GM19372 (cell line): ENCODE results near the gene MBNL1.

Experiments used
- ATAC-seq: cut with Tn5 transposase; IDR thresholded peaks from one replicate; pipeline ENCODE4 v1.9.1; 2021; ENCODE audit warnings: mild to moderate bottlenecking, low read depth, moderate library complexity; ENCODE audit not compliant: unreplicated experiment

The MBNL1 gene

GRCh38 chr3:152251916-152252315 lies 16.8 kb upstream of the MBNL1 start:
- ATAC-seq = no peak

GRCh38 chr3:152252755-152253154 lies 16.0 kb upstream of the MBNL1 start:
- ATAC-seq = no peak

- no peak for ATAC-seq
These were observed 15.2 kb upstream of the MBNL1 start for GRCh38 chr3:152253514-152253913.

GRCh38 chr3:152254041-152254440 lies 14.7 kb upstream of the MBNL1 start:
- no peak for ATAC-seq

GRCh38 chr3:152255290-152255689 lies 13.4 kb upstream of the MBNL1 start:
- ATAC-seq = no peak

GRCh38 chr3:152256851-152257562 lies 11.7 kb upstream of the MBNL1 start:
- no peak for ATAC-seq

GRCh38 chr3:152257563-152258035 lies 11.1 kb upstream of the MBNL1 start:
- peak; percentile 75 for ATAC-seq

GRCh38 chr3:152258448-152259393 lies 10.0 kb upstream of the MBNL1 start:
- no peak for ATAC-seq

GRCh38 chr3:152259468-152259867 lies 9.3 kb upstream of the MBNL1 start:
- ATAC-seq = no peak

GRCh38 chr3:152260026-152260425 lies 8.7 kb upstream of the MBNL1 start:
- ATAC-seq = no peak

GRCh38 chr3:152260529-152260928 lies 8.2 kb upstream of the MBNL1 start:
- no peak for ATAC-seq

GRCh38 chr3:152261329-152261728 lies 7.4 kb upstream of the MBNL1 start:
- no peak for ATAC-seq

- ATAC-seq = no peak
These were observed 5.0 kb upstream of the MBNL1 start for GRCh38 chr3:152263711-152264110.

- no peak for ATAC-seq
These were observed 4.4 kb upstream of the MBNL1 start for GRCh38 chr3:152264378-152264777.

- ATAC-seq = no peak
These were observed 2.3 kb upstream of the MBNL1 start for GRCh38 chr3:152266221-152266995.

- ATAC-seq = no peak
These were observed 736 bp upstream of the MBNL1 start for GRCh38 chr3:152267831-152268554.

GRCh38 chr3:152269056-152269830 lies 514 bp downstream of the MBNL1 start:
- peak; percentile 52 for ATAC-seq

GRCh38 chr3:152269831-152270734 lies 1.4 kb downstream of the MBNL1 start:
- ATAC-seq = no peak
